Progenitor cell of endocrine pancreas (in vitro differentiated cells): Measurements from ENCODE around the gene NSMCE1. TPM values are rescaled to one million over a fixed set of nuclear protein-coding genes. Genes with fewer than 3 reads are reported as not detected.

Source experiments
- DNase-seq: peaks from one replicate; pipeline ENCODE4 v3.0.0; 2021; ENCODE audit warnings: low spot score; ENCODE audit not compliant: unreplicated experiment
- H3K27ac Mint-ChIP-seq: 2 replicates; pipeline ENCODE4 v1.8.0; 2021; ENCODE audit warnings: mild to moderate bottlenecking, moderate library complexity, mixed read lengths
- H3K27me3 Mint-ChIP-seq: 2 replicates; pipeline ENCODE4 v1.8.0; 2021; ENCODE audit warnings: mixed read lengths
- H3K36me3 Mint-ChIP-seq: 2 replicates; pipeline ENCODE4 v1.8.0; 2022; ENCODE audit warnings: mixed read lengths; ENCODE audit not compliant: insufficient read depth
- H3K4me1 Mint-ChIP-seq: 2 replicates; pipeline ENCODE4 v1.8.0; 2021; ENCODE audit warnings: low read depth, mixed read lengths
- H3K4me3 Mint-ChIP-seq: 2 replicates; pipeline ENCODE4 v1.8.0; 2021; ENCODE audit warnings: low read depth, mild to moderate bottlenecking, moderate library complexity, mixed read lengths
- H3K9me3 Mint-ChIP-seq: 2 replicates; pipeline ENCODE4 v1.8.0; 2021; ENCODE audit warnings: low read depth, mixed read lengths
- total RNA-seq: library from RNA; stranded (reverse); gene quantifications from 2 replicates; pipeline ENCODE4 v1.2.1, GENCODE V29; 2021
- TF ChIP-seq, protein P1 (sequence below): fragments of 200-600 bp; sonication (generic); IDR thresholded peaks from one replicate; pipeline ENCODE4 v1.5.0; 2021; ENCODE audit warnings: antibody characterized with exemption, mild to moderate bottlenecking; ENCODE audit not compliant: unreplicated experiment

The NSMCE1 gene
- total RNA-seq, 1 donor from 2014 or later: 26.2 TPM

DNA sequence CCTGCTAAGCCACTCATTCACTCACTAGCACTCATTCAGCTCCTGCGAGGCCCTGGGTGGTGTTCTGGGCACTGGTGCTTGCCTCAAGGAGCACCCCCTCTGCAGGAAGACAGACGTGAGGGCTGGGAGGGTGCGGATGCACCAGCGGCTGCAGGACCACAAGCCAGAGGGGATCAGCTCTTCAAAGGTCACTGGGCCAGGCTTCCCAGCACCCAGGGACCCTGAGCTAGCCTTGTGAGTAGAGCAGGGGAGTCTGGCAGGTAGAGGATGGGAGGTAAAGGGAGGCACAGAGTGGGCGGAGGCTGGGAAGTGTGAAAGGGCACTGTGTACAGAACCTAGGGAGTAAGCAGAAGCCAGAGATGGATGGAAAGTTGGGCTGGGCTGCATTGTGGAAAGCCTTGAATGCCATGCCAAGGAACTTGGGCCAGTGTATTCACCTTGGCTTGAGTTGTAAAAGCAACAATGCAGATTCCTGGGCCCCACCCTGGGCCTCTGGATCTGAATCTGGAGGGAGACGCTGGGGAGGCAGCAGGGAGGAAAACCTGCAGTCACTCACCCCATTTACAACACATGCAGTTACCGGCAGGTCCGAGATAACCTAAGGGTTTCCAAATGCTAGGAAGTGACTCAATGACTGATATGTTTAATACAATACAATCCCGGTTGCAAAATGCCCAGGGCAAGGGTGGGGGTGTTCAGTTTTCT lies 46.9 kb upstream of the NSMCE1 start:
- H3K27me3 Mint-ChIP-seq: peaks cover 2% of the 10 kb centered on the region
- no peaks in the 10 kb centered on the region for H3K36me3 Mint-ChIP-seq
- no peaks in the 10 kb centered on the region for H3K9me3 Mint-ChIP-seq
- H3K27ac Mint-ChIP-seq: no peak overlapping the region
- no peak for DNase-seq
- TF ChIP-seq, protein P1, sequence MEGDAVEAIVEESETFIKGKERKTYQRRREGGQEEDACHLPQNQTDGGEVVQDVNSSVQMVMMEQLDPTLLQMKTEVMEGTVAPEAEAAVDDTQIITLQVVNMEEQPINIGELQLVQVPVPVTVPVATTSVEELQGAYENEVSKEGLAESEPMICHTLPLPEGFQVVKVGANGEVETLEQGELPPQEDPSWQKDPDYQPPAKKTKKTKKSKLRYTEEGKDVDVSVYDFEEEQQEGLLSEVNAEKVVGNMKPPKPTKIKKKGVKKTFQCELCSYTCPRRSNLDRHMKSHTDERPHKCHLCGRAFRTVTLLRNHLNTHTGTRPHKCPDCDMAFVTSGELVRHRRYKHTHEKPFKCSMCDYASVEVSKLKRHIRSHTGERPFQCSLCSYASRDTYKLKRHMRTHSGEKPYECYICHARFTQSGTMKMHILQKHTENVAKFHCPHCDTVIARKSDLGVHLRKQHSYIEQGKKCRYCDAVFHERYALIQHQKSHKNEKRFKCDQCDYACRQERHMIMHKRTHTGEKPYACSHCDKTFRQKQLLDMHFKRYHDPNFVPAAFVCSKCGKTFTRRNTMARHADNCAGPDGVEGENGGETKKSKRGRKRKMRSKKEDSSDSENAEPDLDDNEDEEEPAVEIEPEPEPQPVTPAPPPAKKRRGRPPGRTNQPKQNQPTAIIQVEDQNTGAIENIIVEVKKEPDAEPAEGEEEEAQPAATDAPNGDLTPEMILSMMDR: no peak
- peak overlapping the region; percentile 50 for H3K4me3 Mint-ChIP-seq
- H3K4me1 Mint-ChIP-seq: peaks cover 12% of the 10 kb centered on the region

DNA sequence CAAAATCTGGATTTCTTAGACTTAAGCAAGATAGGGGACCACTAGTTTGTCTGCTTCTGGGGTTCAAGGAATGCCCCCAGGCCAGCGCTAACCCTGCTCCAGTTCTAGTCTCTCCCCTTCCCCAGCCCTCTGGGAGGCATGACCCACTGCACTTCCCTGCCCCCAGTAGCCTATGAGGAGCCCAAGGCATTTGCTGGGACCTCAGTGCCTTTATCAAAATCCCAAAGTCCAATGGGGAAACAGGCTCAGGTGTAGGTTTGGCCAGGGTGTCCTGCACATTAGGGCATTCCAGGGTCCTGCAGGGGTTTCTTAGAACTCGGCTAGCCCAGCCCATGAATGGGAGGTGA lies 46.4 kb upstream of the NSMCE1 start:
- TF ChIP-seq, protein P1: no peak

DNA sequence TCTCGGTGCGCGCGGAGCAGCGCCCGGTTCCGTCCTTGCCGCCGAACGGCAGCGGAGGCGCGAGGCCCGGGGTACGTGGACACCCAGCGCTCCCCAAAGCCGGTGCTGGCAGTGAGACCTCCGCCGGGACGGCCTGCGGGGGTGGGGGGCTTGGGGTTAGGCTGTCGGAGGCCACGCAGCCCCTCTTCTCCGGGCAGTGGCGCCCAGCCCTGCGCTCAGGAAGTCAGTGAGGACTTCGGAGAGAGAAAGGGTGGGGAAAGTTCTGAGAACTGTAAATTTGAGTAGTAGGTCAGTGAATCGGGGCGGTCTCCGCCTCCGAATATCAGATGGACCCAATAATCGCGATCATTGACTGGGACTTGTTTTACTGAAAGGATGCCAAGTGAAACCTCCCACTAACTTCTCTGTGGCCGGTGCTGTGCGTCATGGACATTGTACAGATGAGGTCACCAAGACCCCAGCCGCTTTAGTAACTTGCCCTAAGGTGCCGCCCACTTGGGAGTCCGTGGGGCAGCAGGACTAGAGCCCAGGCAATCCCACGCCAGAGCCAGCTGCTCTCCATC lies 45.7 kb upstream of the NSMCE1 start:
- DNase-seq: peak; percentile 28
- Mint-ChIP-seq H3K27me3 (peaks cover 2% of the 10 kb centered on the region), H3K4me1 (peaks cover 12% of the 10 kb centered on the region), H3K4me3 (peak overlapping the region; percentile 88), H3K27ac (peak overlapping the region; percentile 95), H3K36me3 (no peaks in the 10 kb centered on the region), H3K9me3 (no peaks in the 10 kb centered on the region)
- TF ChIP-seq, protein P1: no peak

More for the DNA sequence above, 46.4 kb upstream of the NSMCE1 start:
- no peak for DNase-seq
- H3K36me3 Mint-ChIP-seq: no peaks in the 10 kb centered on the region
- H3K4me1 Mint-ChIP-seq: peaks cover 12% of the 10 kb centered on the region
- no peaks in the 10 kb centered on the region for H3K9me3 Mint-ChIP-seq
- peaks cover 2% of the 10 kb centered on the region for H3K27me3 Mint-ChIP-seq
- H3K27ac Mint-ChIP-seq: no peak overlapping the region
- peak overlapping the region; percentile 50 for H3K4me3 Mint-ChIP-seq

DNA sequence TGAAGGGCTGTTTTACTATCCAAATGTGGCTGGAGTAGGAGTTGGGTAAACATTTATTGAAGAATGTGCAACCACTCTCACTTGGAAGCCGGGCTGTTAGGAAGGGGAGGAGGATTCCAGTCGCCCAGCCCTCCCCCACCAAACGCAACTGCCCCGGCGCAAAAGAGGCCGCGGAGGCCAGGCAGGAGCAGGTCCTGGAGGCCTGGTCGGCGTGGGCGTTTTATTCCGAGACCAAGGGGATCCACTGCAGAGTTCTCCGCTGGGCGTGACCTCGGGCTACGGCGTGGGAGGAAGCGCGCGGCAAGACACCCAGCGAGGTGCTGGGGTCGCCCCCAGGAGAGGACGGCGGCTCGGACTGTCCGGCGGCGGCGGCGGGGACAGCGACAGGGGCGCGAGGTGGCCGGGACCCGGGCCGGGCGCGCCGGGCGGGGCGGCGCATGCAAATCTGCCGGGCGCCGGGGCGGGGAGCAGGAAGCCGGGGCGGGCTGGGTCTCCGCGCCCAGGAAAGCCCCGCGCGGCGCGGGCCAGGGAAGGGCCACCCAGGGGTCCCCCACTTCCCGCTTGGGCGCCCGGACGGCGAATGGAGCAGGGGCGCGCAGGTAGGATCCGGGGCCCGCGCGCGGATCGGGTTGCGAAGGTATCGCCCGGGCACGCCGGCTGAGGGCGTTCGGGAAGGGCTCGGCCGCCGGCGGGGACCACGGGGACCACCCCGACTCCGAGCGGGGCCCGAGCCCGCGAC lies 45.0 kb upstream of the NSMCE1 start, which contains the start of gene IL4R:
Gene IL4R (plus strand): TSS at position 553 of the 739 bp plus-strand sequence. CDS start 26,230 bp downstream, outside the sequence.
- H3K36me3 Mint-ChIP-seq: no peaks in the 10 kb centered on the region
- peak within 1 kb of the TSS; percentile 97 for H3K27ac Mint-ChIP-seq
- TF ChIP-seq, protein P1: no peak
- no peaks in the 10 kb centered on the region for H3K9me3 Mint-ChIP-seq
- peak within 1 kb of the TSS; percentile 91 for H3K4me3 Mint-ChIP-seq
- H3K27me3 Mint-ChIP-seq: peaks cover 2% of the 10 kb centered on the region
- peak; percentile 53 for DNase-seq
- H3K4me1 Mint-ChIP-seq: peaks cover 12% of the 10 kb centered on the region
